Middle frontal gyrus (tissue), 1 donor: ENCODE results near the gene CHD5.

Experiments used
- DNase-seq: peaks from one replicate; pipeline ENCODE4 v3.0.0-alpha.2; 2015; ENCODE audit warnings: low spot score; ENCODE audit errors: extremely low spot score

The CHD5 gene

GRCh38 chr1:6202256-6202655 lies 22.1 kb upstream of the CHD5 start:
- no peak for DNase-seq

- DNase-seq: no peak
These were observed 20.2 kb upstream of the CHD5 start for GRCh38 chr1:6200188-6200809.

GRCh38 chr1:6199298-6200187 lies 19.4 kb upstream of the CHD5 start, which contains the start of gene RPL22:
Gene RPL22, minus strand, starts transcription at chr1:6199595. Its CDS starts 22 bp downstream, at chr1:6199573.
- peak; percentile 97 for DNase-seq

- no peak for DNase-seq
These were observed 18.7 kb upstream of the CHD5 start for GRCh38 chr1:6198646-6199297.

GRCh38 chr1:6197746-6198427 lies 17.8 kb upstream of the CHD5 start:
- no peak for DNase-seq

GRCh38 chr1:6191968-6192367 lies 11.8 kb upstream of the CHD5 start:
- no peak for DNase-seq

GRCh38 chr1:6188466-6188865 lies 8.3 kb upstream of the CHD5 start:
- no peak for DNase-seq

- no peak for DNase-seq
These were observed 5.7 kb upstream of the CHD5 start for GRCh38 chr1:6185635-6186382.

GRCh38 chr1:6185151-6185550 lies 5.0 kb upstream of the CHD5 start:
- DNase-seq: no peak

GRCh38 chr1:6184083-6184783 lies 4.1 kb upstream of the CHD5 start:
- no peak for DNase-seq

GRCh38 chr1:6183520-6183989 lies 3.4 kb upstream of the CHD5 start:
- DNase-seq: no peak

GRCh38 chr1:6181347-6181770 lies 1.2 kb upstream of the CHD5 start:
- DNase-seq: no peak

GRCh38 chr1:6180707-6181311 lies 688 bp upstream of the CHD5 start:
- no peak for DNase-seq

- no peak for DNase-seq
These were observed 451 bp downstream of the CHD5 start for GRCh38 chr1:6179564-6180175.

GRCh38 chr1:6178751-6179563 lies 1.2 kb downstream of the CHD5 start:
- DNase-seq: no peak

GRCh38 chr1:6177681-6178380 lies 2.3 kb downstream of the CHD5 start:
- DNase-seq: no peak

- no peak for DNase-seq
These were observed 3.3 kb downstream of the CHD5 start for GRCh38 chr1:6176779-6177178.

GRCh38 chr1:6175411-6175828 lies 4.7 kb downstream of the CHD5 start:
- no peak for DNase-seq
